ENCODE measurements around the gene NRXN3. TPM values are rescaled to one million over a fixed set of nuclear protein-coding genes. Genes with fewer than 3 reads are reported as not detected.

The NRXN3 gene
- total RNA-seq, 2 experiments from 2014 or later, result not detected

DNA sequence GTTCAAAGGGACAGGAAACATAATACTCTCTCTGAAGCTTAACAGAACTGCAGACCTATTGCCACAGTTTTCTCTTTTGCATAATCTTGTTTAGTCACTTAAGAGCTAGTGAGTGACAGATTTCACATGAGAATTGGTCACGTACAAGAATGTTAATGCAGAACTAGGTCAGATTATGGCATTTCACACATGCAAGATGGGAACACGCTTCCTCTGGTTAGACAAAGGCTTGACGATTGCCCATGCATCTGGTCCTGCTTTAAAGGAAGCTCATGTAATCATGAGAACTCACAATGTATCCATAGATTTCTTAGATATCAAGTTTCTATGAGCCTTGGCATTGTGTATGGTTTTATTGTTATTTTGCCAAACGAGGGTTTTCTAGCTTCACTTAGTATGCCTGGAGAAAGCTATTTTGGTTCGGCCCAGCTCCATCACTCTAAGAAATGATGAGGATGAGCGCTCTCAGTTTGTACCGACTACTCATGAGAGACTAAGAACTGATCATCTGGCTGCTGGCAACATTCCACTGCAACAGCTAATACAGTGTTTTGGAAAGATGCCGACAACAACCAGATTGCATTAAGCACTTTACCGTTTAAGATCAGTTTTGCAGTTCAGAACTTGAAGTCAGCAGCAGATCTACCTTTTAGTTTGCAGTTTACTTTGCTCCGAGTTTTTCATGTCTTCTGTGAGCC lies 1661.2 kb downstream of the NRXN3 start:
- Mint-ChIP-seq H3K9me3 (no peaks in the 10 kb centered on the region), H3K4me3 (no peak overlapping the region), H3K27ac (no peak overlapping the region), H3K36me3 (ENCODE audit: low read depth) (no peaks in the 10 kb centered on the region), H3K27me3 (no peaks in the 10 kb centered on the region), H3K4me1 (no peaks in the 10 kb centered on the region)
- DNase-seq, result no peak
- CTCF ChIA-PET, result no interaction called here
- POLR2A ChIA-PET, result no interaction called here

DNA sequence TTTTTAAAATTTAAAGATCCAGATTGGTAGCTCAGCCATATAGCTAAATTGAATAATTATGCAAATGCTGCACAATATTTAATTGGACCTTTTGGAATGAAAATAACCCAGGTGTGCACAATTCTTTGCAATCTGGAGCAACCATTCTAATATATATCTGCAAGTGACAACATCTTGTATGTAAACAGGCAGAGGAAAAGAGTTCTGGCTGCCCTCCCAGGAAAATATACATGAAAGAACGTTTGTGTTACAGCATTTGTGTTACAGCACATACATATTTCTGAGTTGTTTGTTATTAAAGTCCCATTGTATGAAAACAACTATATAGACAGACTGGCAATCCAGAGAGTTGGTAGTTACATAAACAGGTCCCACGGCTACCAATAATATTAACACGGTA lies 1663.6 kb downstream of the NRXN3 start:
- H3K4me1 Mint-ChIP-seq, result no peaks in the 10 kb centered on the region
- no peak overlapping the region for H3K4me3 Mint-ChIP-seq
- no peaks in the 10 kb centered on the region for H3K36me3 Mint-ChIP-seq (ENCODE audit: low read depth)
- ChIA-PET POLR2A (no interaction called here), CTCF (no interaction called here)
- DNase-seq, result no peak
- H3K27ac Mint-ChIP-seq, result no peak overlapping the region
- H3K27me3 Mint-ChIP-seq, result no peaks in the 10 kb centered on the region
- H3K9me3 Mint-ChIP-seq, result no peaks in the 10 kb centered on the region

DNA sequence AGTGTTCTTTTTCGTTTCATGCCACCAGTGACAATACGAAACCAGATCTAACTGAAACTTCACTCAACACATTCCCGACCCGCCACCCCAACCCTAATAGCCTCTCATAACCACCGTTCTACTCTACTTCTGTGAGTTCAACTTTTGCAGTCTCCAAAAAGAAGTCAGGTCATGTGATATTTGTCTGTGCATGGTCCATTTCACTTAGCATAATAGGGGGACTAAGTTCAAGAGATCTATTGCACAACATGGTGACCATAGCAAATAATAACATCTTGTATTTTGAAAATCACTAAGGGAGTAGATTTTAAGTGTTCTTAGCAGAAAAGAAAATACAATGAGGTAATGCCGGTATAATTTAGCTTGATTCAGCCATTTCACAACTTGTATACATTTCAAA lies 1664.7 kb downstream of the NRXN3 start:
- Mint-ChIP-seq H3K27ac (no peak overlapping the region), H3K9me3 (no peaks in the 10 kb centered on the region), H3K4me3 (no peak overlapping the region), H3K36me3 (ENCODE audit: low read depth) (no peaks in the 10 kb centered on the region), H3K27me3 (no peaks in the 10 kb centered on the region), H3K4me1 (no peaks in the 10 kb centered on the region)
- ChIA-PET POLR2A (no interaction called here), CTCF (no interaction called here)
- DNase-seq, result no peak

DNA sequence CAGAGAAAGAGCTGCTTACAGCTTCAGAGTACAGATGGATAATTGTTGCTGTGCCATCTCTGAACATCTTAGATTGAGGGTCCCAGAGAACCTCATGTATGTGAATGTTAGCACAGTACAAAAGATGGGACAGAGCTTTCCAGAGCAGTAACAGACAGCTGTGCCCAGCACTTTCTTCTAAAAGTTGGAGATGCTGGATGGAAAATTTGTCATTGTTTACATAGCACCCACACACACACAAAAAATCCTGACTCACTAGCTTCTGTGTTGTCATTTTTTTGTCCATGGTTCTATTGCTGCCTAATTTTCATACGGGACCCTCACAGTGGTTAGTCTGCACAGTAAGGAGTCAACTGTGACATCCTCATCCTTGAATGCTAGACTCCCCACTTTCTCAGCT lies 1666.4 kb downstream of the NRXN3 start:
- CTCF ChIA-PET, result interaction anchor here (0.9 kb wide), 1 partner anchor 10 kb away, joined by 3 read pairs; no protein-coding TSS in a partner anchor
- Mint-ChIP-seq H3K27me3 (no peaks in the 10 kb centered on the region), H3K36me3 (ENCODE audit: low read depth) (no peaks in the 10 kb centered on the region), H3K4me3 (no peak overlapping the region), H3K27ac (no peak overlapping the region), H3K4me1 (no peaks in the 10 kb centered on the region), H3K9me3 (no peaks in the 10 kb centered on the region)
- DNase-seq, result no peak
- POLR2A ChIA-PET, result interaction anchor here (0.6 kb wide), 1 partner anchor 740 kb away, joined by 3 read pairs; no protein-coding TSS in a partner anchor

DNA sequence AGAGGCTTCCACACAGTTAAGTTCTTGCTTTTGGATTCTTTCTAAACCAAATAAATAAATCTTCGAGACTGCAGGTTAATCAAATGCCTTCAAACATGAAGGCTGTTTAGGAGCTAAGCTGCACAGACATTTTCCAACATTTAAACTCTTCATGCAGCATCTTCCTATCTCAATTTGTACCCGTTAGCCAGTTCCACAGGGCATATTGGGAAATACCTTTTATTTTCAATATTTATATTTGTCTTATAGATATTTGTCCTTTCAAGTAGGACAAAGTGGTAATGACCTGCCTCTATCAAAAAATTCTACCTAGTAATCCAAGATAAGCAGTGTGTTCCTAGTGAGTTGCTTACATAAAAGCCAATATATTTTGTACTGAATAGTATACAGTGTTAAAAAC lies 1667.5 kb downstream of the NRXN3 start:
- no peaks in the 10 kb centered on the region for H3K27me3 Mint-ChIP-seq
- no peaks in the 10 kb centered on the region for H3K9me3 Mint-ChIP-seq
- H3K36me3 Mint-ChIP-seq (ENCODE audit: low read depth), result no peaks in the 10 kb centered on the region
- ChIA-PET POLR2A (no interaction called here), CTCF (no interaction called here)
- DNase-seq, result no peak
- H3K4me1 Mint-ChIP-seq, result no peaks in the 10 kb centered on the region
- no peak overlapping the region for H3K27ac Mint-ChIP-seq
- no peak overlapping the region for H3K4me3 Mint-ChIP-seq

DNA sequence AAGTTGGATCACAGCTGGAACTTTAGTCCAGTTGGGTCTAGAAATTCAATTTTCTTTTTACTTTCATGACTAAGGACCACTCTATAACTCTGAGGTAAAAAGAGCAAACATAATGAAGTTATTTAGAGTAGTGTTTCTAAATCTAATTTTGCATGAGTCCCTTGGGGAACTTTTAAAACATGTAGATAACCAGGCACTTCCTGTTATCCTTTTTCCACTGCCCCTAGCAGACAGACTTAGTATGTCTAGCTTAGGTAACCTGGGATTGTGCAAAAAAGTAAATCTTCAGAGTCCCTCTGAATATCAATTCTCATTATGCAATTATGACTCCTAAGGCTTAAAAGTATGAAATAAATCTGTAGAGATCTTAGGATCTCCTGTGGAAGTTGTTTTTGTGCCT lies 1669.9 kb downstream of the NRXN3 start:
- no peak overlapping the region for H3K27ac Mint-ChIP-seq
- POLR2A ChIA-PET, result no interaction called here

DNA sequence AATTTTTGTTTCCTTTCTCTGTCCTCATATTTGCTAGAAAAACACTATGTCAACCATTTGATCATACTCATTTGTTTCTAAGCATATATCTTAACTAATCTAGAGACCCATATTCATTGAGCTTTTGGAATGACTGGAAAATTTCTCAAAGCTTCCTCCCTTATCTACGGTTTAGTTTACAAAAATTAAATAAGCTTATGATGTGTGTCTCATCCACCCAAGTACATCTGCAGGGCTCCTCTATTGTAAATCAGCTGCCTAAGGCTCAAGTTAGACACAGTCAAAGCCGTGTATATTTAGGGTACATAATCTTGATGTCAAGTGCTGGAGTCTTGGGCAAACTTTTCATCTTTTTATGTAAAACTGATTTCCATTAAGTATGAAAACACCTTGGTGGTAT lies 1670.7 kb downstream of the NRXN3 start:
- Mint-ChIP-seq H3K27ac (no peak overlapping the region), H3K4me3 (no peak overlapping the region), H3K27me3 (no peaks in the 10 kb centered on the region), H3K36me3 (ENCODE audit: low read depth) (no peaks in the 10 kb centered on the region), H3K9me3 (no peaks in the 10 kb centered on the region), H3K4me1 (no peaks in the 10 kb centered on the region)
- ChIA-PET POLR2A (no interaction called here), CTCF (no interaction called here)
- no peak for DNase-seq

More for the DNA sequence above, 1669.9 kb downstream of the NRXN3 start:
- H3K9me3 Mint-ChIP-seq, result no peaks in the 10 kb centered on the region
- no peaks in the 10 kb centered on the region for H3K36me3 Mint-ChIP-seq (ENCODE audit: low read depth)
- H3K4me1 Mint-ChIP-seq, result no peaks in the 10 kb centered on the region
- DNase-seq, result no peak
- no peak overlapping the region for H3K4me3 Mint-ChIP-seq
- H3K27me3 Mint-ChIP-seq, result no peaks in the 10 kb centered on the region
- CTCF ChIA-PET, result no interaction called here

DNA sequence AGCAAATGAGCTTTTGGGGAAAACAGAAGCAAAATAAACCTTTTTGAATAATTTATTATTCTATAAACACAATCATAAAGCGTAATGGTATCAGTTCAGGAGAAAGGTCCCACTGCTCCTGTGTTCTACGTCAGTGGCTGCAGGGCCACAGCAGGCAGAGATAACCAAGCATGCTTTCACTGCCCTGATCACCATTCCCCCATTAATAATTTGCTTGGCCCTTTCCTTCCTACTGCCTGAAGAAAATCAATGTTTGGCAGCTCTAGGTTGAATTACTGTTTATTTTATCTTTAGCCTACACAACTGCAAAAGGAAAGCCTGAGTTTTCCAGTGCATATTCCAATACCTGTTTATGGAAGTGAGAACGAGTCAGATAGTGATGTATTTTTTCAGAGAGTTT lies 1671.3 kb downstream of the NRXN3 start:
- H3K27ac Mint-ChIP-seq, result no peak overlapping the region
- ChIA-PET POLR2A (no interaction called here), CTCF (interaction anchor here (0.5 kb wide), 1 partner anchor 1509 kb away, joined by 3 read pairs; no protein-coding TSS in a partner anchor)
- DNase-seq, result no peak
- no peaks in the 10 kb centered on the region for H3K36me3 Mint-ChIP-seq (ENCODE audit: low read depth)
- H3K27me3 Mint-ChIP-seq, result no peaks in the 10 kb centered on the region
- H3K4me3 Mint-ChIP-seq, result no peak overlapping the region
- H3K4me1 Mint-ChIP-seq, result no peaks in the 10 kb centered on the region
- no peaks in the 10 kb centered on the region for H3K9me3 Mint-ChIP-seq

DNA sequence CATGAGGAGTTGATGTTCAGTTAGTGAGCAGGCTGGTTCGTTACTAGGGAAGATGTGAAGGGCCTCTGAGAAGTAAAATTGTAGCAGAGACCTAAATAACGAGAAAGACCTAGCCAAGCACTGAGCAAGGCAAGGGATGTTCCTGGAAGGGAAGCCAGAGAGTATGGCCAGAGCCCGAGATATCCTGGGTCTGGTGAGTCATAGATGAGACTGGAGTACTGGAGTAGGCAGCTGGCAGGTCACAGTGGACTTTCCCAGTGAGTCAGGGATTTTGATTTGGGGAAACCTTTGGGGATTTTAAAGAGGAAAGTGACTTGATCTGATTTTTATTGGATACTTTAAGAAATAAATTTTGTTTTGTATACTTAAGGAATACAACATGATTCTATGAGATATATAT lies 1672.1 kb downstream of the NRXN3 start:
- Mint-ChIP-seq H3K4me3 (no peak overlapping the region), H3K4me1 (no peaks in the 10 kb centered on the region), H3K9me3 (no peaks in the 10 kb centered on the region), H3K36me3 (ENCODE audit: low read depth) (no peaks in the 10 kb centered on the region), H3K27ac (no peak overlapping the region), H3K27me3 (no peaks in the 10 kb centered on the region)
- no peak for DNase-seq
- ChIA-PET POLR2A (no interaction called here), CTCF (no interaction called here)

DNA sequence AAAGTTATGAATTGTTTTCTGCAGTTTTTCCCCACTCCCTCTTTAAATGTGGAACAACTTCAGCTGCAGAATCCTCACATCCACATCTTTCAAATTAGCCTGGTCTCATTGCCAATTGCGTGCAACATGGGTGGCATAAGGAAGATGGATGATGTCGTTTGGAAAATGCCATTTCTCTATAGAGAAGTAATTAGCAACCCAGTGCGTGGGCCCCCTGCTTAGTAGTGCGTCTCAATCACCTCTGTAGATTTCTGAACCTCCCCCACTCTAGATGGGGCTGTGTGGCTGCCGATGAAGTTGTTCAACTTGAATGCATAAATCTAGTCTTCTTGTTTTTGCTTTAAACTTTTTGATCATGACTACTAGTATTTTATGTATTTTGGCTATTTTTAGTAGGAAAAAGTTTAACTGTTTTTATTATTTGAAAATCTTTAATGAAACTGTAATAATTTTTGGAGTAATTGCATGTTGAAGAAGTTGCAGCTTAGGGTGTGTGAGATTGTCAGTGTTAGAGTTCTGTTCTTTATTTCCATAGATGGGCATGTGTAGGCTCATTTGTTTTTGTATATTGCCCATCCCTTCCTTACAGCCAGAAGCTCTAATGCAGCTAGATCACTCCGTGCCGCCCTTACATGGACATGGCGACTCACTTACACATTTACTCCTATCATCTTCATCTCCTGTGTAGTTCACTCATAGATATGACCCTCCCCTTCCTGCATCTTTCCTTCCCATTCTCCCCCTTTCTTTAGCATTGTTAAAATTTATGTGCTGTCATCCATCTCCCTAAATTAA lies 1683.0 kb downstream of the NRXN3 start:
- Mint-ChIP-seq H3K36me3 (ENCODE audit: low read depth) (no peaks in the 10 kb centered on the region), H3K4me3 (no peak overlapping the region), H3K9me3 (no peaks in the 10 kb centered on the region), H3K4me1 (no peaks in the 10 kb centered on the region), H3K27me3 (no peaks in the 10 kb centered on the region), H3K27ac (no peak overlapping the region)
- ChIA-PET CTCF (interaction anchor here (0.5 kb wide), 1 partner anchor 759 kb away, joined by 3 read pairs; no protein-coding TSS in a partner anchor), POLR2A (no interaction called here)
- DNase-seq, result no peak

DNA sequence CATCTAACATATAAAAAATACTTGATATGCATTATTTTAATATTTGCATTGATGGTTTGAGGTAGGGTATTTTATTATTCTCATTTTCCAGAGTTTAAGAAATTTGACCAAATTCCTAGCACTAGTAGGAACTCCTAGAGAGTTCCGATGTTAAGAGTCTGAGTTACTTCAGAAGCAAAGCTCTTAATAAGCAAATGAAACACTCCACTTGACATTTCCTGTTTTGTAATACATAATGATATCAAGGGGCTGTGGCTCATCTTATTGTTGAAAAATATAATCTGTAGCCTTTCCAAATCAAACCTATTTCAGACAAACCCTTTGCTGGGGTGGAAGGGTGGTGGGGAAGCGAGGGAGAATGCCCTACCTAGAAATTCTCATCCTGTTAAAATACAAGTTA lies 1685.6 kb downstream of the NRXN3 start:
- H3K9me3 Mint-ChIP-seq, result no peaks in the 10 kb centered on the region
- ChIA-PET POLR2A (no interaction called here), CTCF (no interaction called here)
- no peak overlapping the region for H3K4me3 Mint-ChIP-seq
- no peaks in the 10 kb centered on the region for H3K4me1 Mint-ChIP-seq
- H3K27me3 Mint-ChIP-seq, result no peaks in the 10 kb centered on the region
- H3K36me3 Mint-ChIP-seq (ENCODE audit: low read depth), result no peaks in the 10 kb centered on the region
- H3K27ac Mint-ChIP-seq, result no peak overlapping the region
- DNase-seq, result no peak

DNA sequence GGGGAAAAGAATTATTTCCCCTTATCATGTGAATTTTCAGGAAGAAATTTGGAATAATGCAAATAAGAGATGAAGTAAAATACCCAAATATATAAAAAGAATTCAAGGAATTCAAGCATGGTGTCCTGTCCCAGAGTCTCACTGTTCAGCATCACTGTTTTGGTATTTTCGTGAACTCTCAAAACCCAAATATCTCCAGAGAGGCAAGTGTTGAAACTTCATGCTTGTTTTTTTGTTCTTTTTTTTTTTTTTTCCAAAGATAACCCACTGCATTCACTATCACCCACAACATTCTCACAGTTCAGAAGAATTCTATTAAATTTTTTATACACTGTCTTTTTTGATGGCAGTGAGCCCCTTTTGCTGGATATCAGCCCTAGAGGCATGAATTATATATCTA lies 1686.2 kb downstream of the NRXN3 start:
- no peaks in the 10 kb centered on the region for H3K36me3 Mint-ChIP-seq (ENCODE audit: low read depth)
- DNase-seq, result no peak
- no peaks in the 10 kb centered on the region for H3K9me3 Mint-ChIP-seq
- ChIA-PET POLR2A (no interaction called here), CTCF (no interaction called here)
- H3K4me1 Mint-ChIP-seq, result no peaks in the 10 kb centered on the region
- no peaks in the 10 kb centered on the region for H3K27me3 Mint-ChIP-seq
- H3K27ac Mint-ChIP-seq, result no peak overlapping the region
- no peak overlapping the region for H3K4me3 Mint-ChIP-seq

DNA sequence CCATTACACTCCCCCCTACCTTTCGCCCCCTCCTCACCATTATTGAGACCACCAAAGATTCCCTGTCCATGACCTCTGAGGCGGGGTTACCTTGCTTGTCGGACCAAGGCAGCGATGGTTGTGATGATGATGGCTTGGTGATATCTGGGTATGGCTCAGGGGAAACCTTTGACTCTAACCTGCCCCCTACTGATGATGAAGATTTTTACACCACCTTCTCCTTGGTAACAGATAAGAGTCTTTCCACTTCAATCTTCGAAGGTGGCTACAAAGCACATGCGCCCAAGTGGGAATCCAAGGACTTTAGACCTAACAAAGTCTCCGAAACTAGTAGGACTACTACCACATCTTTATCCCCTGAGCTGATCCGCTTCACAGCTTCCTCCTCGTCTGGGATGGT lies 1690.9 kb downstream of the NRXN3 start:
- Mint-ChIP-seq H3K4me1 (no peaks in the 10 kb centered on the region), H3K27ac (no peak overlapping the region), H3K36me3 (ENCODE audit: low read depth) (no peaks in the 10 kb centered on the region), H3K4me3 (no peak overlapping the region), H3K27me3 (no peaks in the 10 kb centered on the region), H3K9me3 (no peaks in the 10 kb centered on the region)
- DNase-seq, result no peak
- ChIA-PET POLR2A (no interaction called here), CTCF (no interaction called here)

DNA sequence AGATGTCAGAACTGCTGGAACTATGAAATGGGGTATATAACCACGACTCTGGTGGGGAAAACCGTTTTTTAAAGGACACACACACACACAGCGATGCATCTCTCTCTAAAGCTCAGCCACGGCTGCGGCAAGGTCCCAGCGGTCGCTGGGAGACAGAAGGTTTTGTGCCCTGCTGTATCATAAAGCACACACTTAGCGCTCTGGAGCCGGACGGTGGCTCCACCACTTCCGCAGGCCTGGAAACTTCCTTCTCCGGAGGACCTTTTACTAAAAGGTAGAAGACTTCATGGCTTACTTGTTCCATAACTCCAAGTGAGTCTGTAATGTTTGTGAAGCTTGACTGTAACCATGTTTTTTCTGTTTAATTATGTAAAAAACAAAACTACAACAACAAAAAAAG lies 1691.9 kb downstream of the NRXN3 start:
- no peak overlapping the region for H3K4me3 Mint-ChIP-seq
- POLR2A ChIA-PET, result no interaction called here
- DNase-seq, result no peak

More for the DNA sequence above, 1691.9 kb downstream of the NRXN3 start:
- H3K36me3 Mint-ChIP-seq (ENCODE audit: low read depth), result no peaks in the 10 kb centered on the region
- H3K9me3 Mint-ChIP-seq, result peaks cover 3% of the 10 kb centered on the region
- CTCF ChIA-PET, result no interaction called here
- H3K27ac Mint-ChIP-seq, result no peak overlapping the region
- no peaks in the 10 kb centered on the region for H3K27me3 Mint-ChIP-seq
- H3K4me1 Mint-ChIP-seq, result no peaks in the 10 kb centered on the region
